ENCODE results near the gene UBAC2. TPM values are rescaled to one million over a fixed set of nuclear protein-coding genes. Genes with fewer than 3 reads are reported as not detected.

Gene UBAC2
- total and polyA plus RNA-seq, 4 donors: 49.9 to 77.1 (median 53.7) TPM

DNA sequence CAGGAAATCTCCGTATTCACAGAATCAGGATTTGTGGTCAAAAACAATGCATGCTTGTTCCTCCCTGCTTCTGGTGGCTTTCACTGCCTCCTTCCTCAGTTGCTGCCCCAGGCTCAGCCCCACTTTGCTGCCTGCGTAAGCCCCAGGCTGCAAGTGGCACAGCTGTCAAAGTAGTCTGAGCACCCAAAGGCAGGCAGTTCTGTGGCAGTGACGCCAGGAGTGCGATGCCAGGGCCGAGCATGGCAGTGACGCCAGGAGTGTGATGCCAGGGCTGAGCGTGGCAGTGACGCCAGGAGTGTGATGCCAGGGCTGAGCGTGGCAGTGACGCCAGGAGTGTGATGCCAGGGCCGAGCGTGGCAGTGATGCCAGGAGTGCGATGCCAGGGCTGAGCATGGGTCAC is 183.8 kb downstream of the UBAC2 start:
- ATAC-seq (ENCODE audit: insufficient read depth, low FRiP score) (no peak), DNase-seq (no peak)
- Histone ChIP-seq H3K27me3 (ENCODE audit: control insufficient read depth in 3 of 3, insufficient read depth in 3 of 3, low read length in 2 of 3) (no peaks in the 10 kb centered on the region), H3K27ac (ENCODE audit: low read depth in 1 of 2, low read length in 1 of 2) (no peak overlapping the region), H3K36me3 (ENCODE audit: control insufficient read depth in 4 of 4, insufficient read depth in 4 of 4, low read length in 4 of 4) (peaks cover 4 to 12% (median 7%) of the 10 kb centered on the region in 4 donors), H3K9ac (ENCODE audit: insufficient read depth in 1 of 2, low read length in 2 of 2) (no peak overlapping the region), H3K4me3 (no peak overlapping the region), H3K4me1 (ENCODE audit: control insufficient read depth in 5 of 5, insufficient read depth in 5 of 5, low read length in 5 of 5) (peaks cover 0 to 8% (median 5%) of the 10 kb centered on the region in 5 donors), H3K9me3 (ENCODE audit: control insufficient read depth in 4 of 4, insufficient read depth in 3 of 4, low read length in 3 of 4) (no peaks in the 10 kb centered on the region)
- 90 to 92% methylated on average over 13 of the region's 13 CpGs for WGBS, 2 donors
- TF ChIP-seq, protein P1, sequence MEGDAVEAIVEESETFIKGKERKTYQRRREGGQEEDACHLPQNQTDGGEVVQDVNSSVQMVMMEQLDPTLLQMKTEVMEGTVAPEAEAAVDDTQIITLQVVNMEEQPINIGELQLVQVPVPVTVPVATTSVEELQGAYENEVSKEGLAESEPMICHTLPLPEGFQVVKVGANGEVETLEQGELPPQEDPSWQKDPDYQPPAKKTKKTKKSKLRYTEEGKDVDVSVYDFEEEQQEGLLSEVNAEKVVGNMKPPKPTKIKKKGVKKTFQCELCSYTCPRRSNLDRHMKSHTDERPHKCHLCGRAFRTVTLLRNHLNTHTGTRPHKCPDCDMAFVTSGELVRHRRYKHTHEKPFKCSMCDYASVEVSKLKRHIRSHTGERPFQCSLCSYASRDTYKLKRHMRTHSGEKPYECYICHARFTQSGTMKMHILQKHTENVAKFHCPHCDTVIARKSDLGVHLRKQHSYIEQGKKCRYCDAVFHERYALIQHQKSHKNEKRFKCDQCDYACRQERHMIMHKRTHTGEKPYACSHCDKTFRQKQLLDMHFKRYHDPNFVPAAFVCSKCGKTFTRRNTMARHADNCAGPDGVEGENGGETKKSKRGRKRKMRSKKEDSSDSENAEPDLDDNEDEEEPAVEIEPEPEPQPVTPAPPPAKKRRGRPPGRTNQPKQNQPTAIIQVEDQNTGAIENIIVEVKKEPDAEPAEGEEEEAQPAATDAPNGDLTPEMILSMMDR (IDR thresholded peaks at IDR 0.05; ENCODE audit: control extremely low read depth, extremely low read depth): no peak

DNA sequence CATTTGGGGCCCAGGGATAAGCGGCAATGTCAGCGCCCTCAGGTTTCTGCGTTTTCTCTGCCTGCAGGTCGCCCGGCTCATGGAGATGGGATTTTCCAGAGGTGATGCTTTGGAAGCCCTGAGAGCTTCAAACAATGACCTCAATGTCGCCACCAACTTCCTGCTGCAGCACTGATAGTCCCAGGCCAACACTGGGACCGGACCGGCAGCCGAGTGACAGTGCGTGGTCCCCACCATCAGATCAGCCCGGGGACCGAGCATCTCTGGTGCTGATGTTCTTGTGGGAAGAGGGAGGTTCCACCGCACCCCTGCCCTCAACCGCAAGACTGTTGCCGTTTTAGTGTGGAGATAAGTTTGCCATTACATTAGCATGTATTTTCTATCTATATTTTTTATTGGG is 184.5 kb downstream of the UBAC2 start:
- DNase-seq (no peak), ATAC-seq (ENCODE audit: insufficient read depth, low FRiP score) (no peak)
- 95% methylated on average over 15 of the region's 15 CpGs for WGBS, 2 donors
- Histone ChIP-seq H3K27ac (ENCODE audit: low read depth in 1 of 2, low read length in 1 of 2) (no peak overlapping the region), H3K9ac (ENCODE audit: insufficient read depth in 1 of 2, low read length in 2 of 2) (no peak overlapping the region), H3K36me3 (ENCODE audit: control insufficient read depth in 4 of 4, insufficient read depth in 4 of 4, low read length in 4 of 4) (peaks cover 4 to 9% (median 7%) of the 10 kb centered on the region in 4 donors), H3K9me3 (ENCODE audit: control insufficient read depth in 4 of 4, insufficient read depth in 3 of 4, low read length in 3 of 4) (no peaks in the 10 kb centered on the region), H3K4me3 (no peak overlapping the region), H3K4me1 (ENCODE audit: control insufficient read depth in 5 of 5, insufficient read depth in 5 of 5, low read length in 5 of 5) (peaks cover 0 to 8% (median 5%) of the 10 kb centered on the region in 5 donors), H3K27me3 (ENCODE audit: control insufficient read depth in 3 of 3, insufficient read depth in 3 of 3, low read length in 2 of 3) (no peaks in the 10 kb centered on the region)
- TF ChIP-seq, protein P1 (IDR thresholded peaks at IDR 0.05; ENCODE audit: control extremely low read depth, extremely low read depth): no peak

DNA sequence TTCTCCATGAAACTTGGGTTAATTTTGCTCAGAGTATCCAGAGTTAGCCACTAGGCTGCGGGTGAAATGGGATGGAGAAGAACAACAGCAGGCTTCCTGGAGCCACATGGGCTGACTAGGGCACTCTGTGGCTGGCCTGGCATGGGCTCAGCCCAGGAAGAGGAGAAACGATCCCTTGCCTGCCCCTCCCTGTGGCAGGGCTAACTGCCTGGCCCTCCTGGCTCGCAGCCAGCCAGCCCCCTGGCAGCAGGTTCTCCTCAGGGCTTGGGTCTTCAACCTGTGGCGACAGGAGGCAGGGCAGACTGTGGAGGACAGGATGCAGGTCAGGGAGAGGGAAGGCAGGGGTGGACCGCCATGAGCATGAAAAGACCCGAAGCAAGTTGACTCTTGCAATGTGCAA is 185.3 kb downstream of the UBAC2 start:
- TF ChIP-seq, protein P1 (IDR thresholded peaks at IDR 0.05; ENCODE audit: control extremely low read depth, extremely low read depth): no peak
- no peak overlapping the region for H3K27ac ChIP-seq (ENCODE audit: low read depth in 1 of 2, low read length in 1 of 2)
- no peaks in the 10 kb centered on the region for H3K27me3 ChIP-seq (ENCODE audit: control insufficient read depth in 3 of 3, insufficient read depth in 3 of 3, low read length in 2 of 3)
- H3K36me3 ChIP-seq (ENCODE audit: control insufficient read depth in 4 of 4, insufficient read depth in 4 of 4, low read length in 4 of 4): peaks cover 4 to 8% (median 6%) of the 10 kb centered on the region in 4 donors
- WGBS, 2 donors: 83% methylated on average over 6 of the region's 6 CpGs
- H3K9ac ChIP-seq (ENCODE audit: insufficient read depth in 1 of 2, low read length in 2 of 2): no peak overlapping the region
- no peaks in the 10 kb centered on the region for H3K9me3 ChIP-seq (ENCODE audit: control insufficient read depth in 4 of 4, insufficient read depth in 3 of 4, low read length in 3 of 4)
- ATAC-seq (ENCODE audit: insufficient read depth, low FRiP score) (no peak), DNase-seq (no peak)
- H3K4me3 ChIP-seq: no peak overlapping the region
- peaks cover 0 to 8% (median 4%) of the 10 kb centered on the region in 5 donors for H3K4me1 ChIP-seq (ENCODE audit: control insufficient read depth in 5 of 5, insufficient read depth in 5 of 5, low read length in 5 of 5)

DNA sequence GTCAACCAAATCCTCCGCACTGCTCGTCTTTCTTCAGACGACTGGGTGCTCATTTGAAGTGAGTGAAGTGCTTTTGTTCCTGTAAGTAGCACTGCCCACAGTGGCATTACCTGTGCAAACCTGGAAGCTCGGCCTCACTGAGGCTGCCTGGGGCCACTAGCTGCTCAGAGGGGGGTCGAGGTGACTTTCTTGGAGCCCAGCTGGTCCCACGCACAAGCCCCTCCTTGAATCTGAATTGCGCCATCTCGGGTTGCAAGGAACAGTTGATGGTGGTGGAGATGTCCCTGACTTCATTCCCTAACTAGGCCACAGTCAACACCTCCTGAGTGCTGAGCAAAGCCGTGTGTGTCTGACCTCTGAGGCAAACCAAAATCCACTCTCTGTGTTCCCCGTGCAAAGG is 185.8 kb downstream of the UBAC2 start:
- no peak overlapping the region for H3K27ac ChIP-seq (ENCODE audit: low read depth in 1 of 2, low read length in 1 of 2)
- TF ChIP-seq, protein P1 (IDR thresholded peaks at IDR 0.05; ENCODE audit: control extremely low read depth, extremely low read depth): no peak
- ATAC-seq (ENCODE audit: insufficient read depth, low FRiP score) (no peak), DNase-seq (no peak)
- no peak overlapping the region for H3K4me3 ChIP-seq
- peaks cover 0 to 3% (median 1%) of the 10 kb centered on the region in 5 donors for H3K4me1 ChIP-seq (ENCODE audit: control insufficient read depth in 5 of 5, insufficient read depth in 5 of 5, low read length in 5 of 5)
- no peaks in the 10 kb centered on the region for H3K27me3 ChIP-seq (ENCODE audit: control insufficient read depth in 3 of 3, insufficient read depth in 3 of 3, low read length in 2 of 3)
- H3K9me3 ChIP-seq (ENCODE audit: control insufficient read depth in 4 of 4, insufficient read depth in 3 of 4, low read length in 3 of 4): no peaks in the 10 kb centered on the region
- WGBS, 2 donors: 75 to 76% methylated on average over 10 of the region's 10 CpGs
- no peak overlapping the region for H3K9ac ChIP-seq (ENCODE audit: insufficient read depth in 1 of 2, low read length in 2 of 2)
- peaks cover 4 to 8% (median 6%) of the 10 kb centered on the region in 4 donors for H3K36me3 ChIP-seq (ENCODE audit: control insufficient read depth in 4 of 4, insufficient read depth in 4 of 4, low read length in 4 of 4)
